SH-SY5Y (cell line): ENCODE data around the gene HNRNPAB.

Experiments used
- GATA2 ChIP-seq: IDR thresholded peaks from 2 replicates; pipeline ENCODE4 v1.6.1; 2011; ENCODE audit warnings: mild to moderate bottlenecking, low read depth, low read length
- GATA3 ChIP-seq: IDR thresholded peaks from 2 replicates; pipeline ENCODE4 v1.6.1; 2011; ENCODE audit warnings: low read depth, mild to moderate bottlenecking, low read length, moderate library complexity

GRCh38 chr5:178187014-178187413 lies 17.3 kb upstream of the HNRNPAB start, which contains the start of gene GMCL2:
- no peak for TF ChIP-seq GATA2
- TF ChIP-seq GATA3, result no peak
